ENCODE measurements around the gene CFAP45.

The CFAP45 gene

GRCh38 chr1:159845751-159846629 is 54.0 kb downstream of the CFAP45 start:
- no peak for DNase-seq

- no peak for DNase-seq
Measured at GRCh38 chr1:159843459-159843858, 56.5 kb downstream of the CFAP45 start.

- peak; percentile 50 for DNase-seq
Measured at GRCh38 chr1:159841749-159842148, 58.2 kb downstream of the CFAP45 start.

GRCh38 chr1:159839116-159839849 is 60.7 kb downstream of the CFAP45 start:
- DNase-seq: peak; percentile 7

GRCh38 chr1:159838715-159839114 is 61.2 kb downstream of the CFAP45 start:
- DNase-seq: no peak

GRCh38 chr1:159835862-159836525 is 64.0 kb downstream of the CFAP45 start:
- DNase-seq: no peak

- peak; percentile 7 for DNase-seq
Measured at GRCh38 chr1:159835356-159835755, 64.6 kb downstream of the CFAP45 start.

- DNase-seq: no peak
Measured at GRCh38 chr1:159832309-159832708, 67.7 kb downstream of the CFAP45 start.

GRCh38 chr1:159831412-159832141 is 68.4 kb downstream of the CFAP45 start:
- DNase-seq: no peak

- DNase-seq: no peak
Measured at GRCh38 chr1:159830722-159831121, 69.2 kb downstream of the CFAP45 start.

- DNase-seq: peak; percentile 44
Measured at GRCh38 chr1:159829822-159830465, 70.0 kb downstream of the CFAP45 start.

GRCh38 chr1:159829273-159829634 is 70.7 kb downstream of the CFAP45 start:
- DNase-seq: no peak

- no peak for DNase-seq
Measured at GRCh38 chr1:159828581-159829272, 71.2 kb downstream of the CFAP45 start.

GRCh38 chr1:159828176-159828575 is 71.8 kb downstream of the CFAP45 start:
- DNase-seq: no peak

GRCh38 chr1:159827549-159827948 is 72.4 kb downstream of the CFAP45 start:
- no peak for DNase-seq

- no peak for DNase-seq
Measured at GRCh38 chr1:159827102-159827490, 72.9 kb downstream of the CFAP45 start.

GRCh38 chr1:159826441-159827101 is 73.4 kb downstream of the CFAP45 start, which contains the start of gene SLAMF8:
TSS of gene SLAMF8 (plus strand) at chr1:159826873. CDS start at chr1:159826899, 26 bp downstream.
- DNase-seq: no peak

GRCh38 chr1:159825564-159825963 is 74.4 kb downstream of the CFAP45 start:
- DNase-seq: no peak

GRCh38 chr1:159823406-159823805 is 76.6 kb downstream of the CFAP45 start:
- no peak for DNase-seq
